ENCODE data around the gene KRT4.

Gene KRT4

DNA sequence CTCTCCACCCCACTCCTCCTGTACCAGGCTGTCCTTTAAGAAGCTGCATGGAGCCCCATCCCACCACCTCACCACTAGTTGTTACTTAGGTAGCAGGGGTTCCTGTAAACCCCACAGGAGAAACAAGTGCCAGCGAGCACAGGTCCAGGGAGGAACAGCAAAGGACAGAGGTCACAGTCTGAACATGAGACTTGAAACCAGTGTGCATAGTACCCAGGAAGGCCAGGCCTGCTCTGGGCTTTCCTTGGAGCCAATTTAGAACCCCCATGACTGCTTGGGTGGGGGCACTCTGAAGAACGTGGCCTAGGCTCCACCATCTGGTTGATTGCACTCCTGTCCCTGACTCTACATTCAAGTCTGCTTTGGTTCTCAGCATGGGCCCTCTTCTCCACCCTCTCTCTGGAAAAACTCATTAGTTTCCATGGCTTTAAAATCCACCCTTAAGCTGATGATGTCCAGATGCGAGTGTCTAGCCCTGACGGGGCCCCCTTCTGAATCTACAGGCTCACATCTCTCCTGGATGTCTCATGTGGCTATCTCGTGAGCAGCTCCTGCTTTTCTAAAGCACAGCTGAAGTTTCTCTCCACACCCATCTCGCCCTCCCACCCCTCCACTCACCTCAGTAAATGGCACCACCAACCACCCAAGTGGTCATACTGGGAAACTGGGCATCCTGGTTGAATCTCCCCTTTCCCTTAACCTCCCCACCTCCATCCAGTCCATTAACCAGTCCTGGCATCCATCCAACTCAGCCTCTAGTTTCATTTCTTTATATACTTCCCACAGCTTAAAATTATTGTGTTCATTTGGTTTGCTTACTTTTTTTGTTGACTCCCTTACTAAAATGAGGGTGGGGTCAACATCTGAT lies 26.4 kb downstream of the KRT4 start:
- Histone ChIP-seq H3F3A (ENCODE audit: control insufficient read depth, insufficient read depth) (no peaks in the 10 kb centered on the region), H3K27me3 (ENCODE audit: control insufficient read depth, low read length) (peaks cover 6% of the 10 kb centered on the region; the same call in 1 of the 2 replicates), H3K4me1 (ENCODE audit: control insufficient read depth, low read length) (no peaks in the 10 kb centered on the region), H3K9me2 (replicated peaks; ENCODE audit: control insufficient read depth, low read length) (no peaks in the 10 kb centered on the region), H3K36me3 (ENCODE audit: control insufficient read depth, low read length) (no peaks in the 10 kb centered on the region), H4K20me1 (ENCODE audit: control insufficient read depth, insufficient read depth, low read depth, low read length) (no peaks in the 10 kb centered on the region), H3K79me2 (ENCODE audit: control insufficient read depth, low read length) (no peaks in the 10 kb centered on the region), H3K4me2 (ENCODE audit: low read length) (no peak overlapping the region), H3K27ac (ENCODE audit: low read depth, low read length) (no peak overlapping the region), H3K4me3 (ENCODE audit: low read length) (no peak overlapping the region), H3K9me3 (ENCODE audit: control insufficient read depth, insufficient read depth, low read length) (no peaks in the 10 kb centered on the region)
- TF ChIP-seq, protein P1, sequence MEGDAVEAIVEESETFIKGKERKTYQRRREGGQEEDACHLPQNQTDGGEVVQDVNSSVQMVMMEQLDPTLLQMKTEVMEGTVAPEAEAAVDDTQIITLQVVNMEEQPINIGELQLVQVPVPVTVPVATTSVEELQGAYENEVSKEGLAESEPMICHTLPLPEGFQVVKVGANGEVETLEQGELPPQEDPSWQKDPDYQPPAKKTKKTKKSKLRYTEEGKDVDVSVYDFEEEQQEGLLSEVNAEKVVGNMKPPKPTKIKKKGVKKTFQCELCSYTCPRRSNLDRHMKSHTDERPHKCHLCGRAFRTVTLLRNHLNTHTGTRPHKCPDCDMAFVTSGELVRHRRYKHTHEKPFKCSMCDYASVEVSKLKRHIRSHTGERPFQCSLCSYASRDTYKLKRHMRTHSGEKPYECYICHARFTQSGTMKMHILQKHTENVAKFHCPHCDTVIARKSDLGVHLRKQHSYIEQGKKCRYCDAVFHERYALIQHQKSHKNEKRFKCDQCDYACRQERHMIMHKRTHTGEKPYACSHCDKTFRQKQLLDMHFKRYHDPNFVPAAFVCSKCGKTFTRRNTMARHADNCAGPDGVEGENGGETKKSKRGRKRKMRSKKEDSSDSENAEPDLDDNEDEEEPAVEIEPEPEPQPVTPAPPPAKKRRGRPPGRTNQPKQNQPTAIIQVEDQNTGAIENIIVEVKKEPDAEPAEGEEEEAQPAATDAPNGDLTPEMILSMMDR (IDR thresholded peaks at IDR 0.05; ENCODE audit: low read depth, low read length, poor library complexity, severe bottlenecking) = no peak
- TF ChIP-seq EZH2phosphoT487 (IDR thresholded peaks at IDR 0.05; ENCODE audit: borderline replicate concordance, low read length) = no peak

DNA sequence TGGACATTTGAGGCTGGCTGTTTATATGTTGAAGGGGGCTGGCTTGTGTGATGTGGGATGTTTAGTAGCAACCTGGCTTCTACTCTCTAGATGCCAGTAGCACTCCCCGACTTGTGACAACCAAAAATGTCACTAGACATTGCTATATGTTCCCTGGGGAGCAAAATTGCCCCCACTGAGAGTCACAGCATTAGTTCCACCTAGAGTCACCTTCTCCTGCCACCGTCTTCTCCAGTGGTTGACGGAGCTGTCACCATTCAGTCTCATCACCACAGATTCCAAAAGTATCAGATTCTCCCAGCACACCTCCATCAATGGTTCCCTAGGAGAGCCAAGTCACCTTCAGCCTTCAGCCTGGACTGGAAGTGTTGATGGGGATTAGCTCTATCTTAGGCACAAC lies 29.0 kb downstream of the KRT4 start:
- TF ChIP-seq EZH2phosphoT487 (IDR thresholded peaks at IDR 0.05; ENCODE audit: borderline replicate concordance, low read length) = no peak
- TF ChIP-seq, protein P1 (IDR thresholded peaks at IDR 0.05; ENCODE audit: low read depth, low read length, poor library complexity, severe bottlenecking) = no peak
- Histone ChIP-seq H4K20me1 (ENCODE audit: control insufficient read depth, insufficient read depth, low read depth, low read length) (no peaks in the 10 kb centered on the region), H3K79me2 (ENCODE audit: control insufficient read depth, low read length) (no peaks in the 10 kb centered on the region), H3K4me1 (ENCODE audit: control insufficient read depth, low read length) (no peaks in the 10 kb centered on the region), H3K27ac (ENCODE audit: low read depth, low read length) (no peak overlapping the region), H3K4me3 (ENCODE audit: low read length) (no peak overlapping the region), H3K36me3 (ENCODE audit: control insufficient read depth, low read length) (no peaks in the 10 kb centered on the region), H3K9me2 (replicated peaks; ENCODE audit: control insufficient read depth, low read length) (no peaks in the 10 kb centered on the region), H3K4me2 (ENCODE audit: low read length) (no peak overlapping the region), H3K9me3 (ENCODE audit: control insufficient read depth, insufficient read depth, low read length) (no peaks in the 10 kb centered on the region), H3K27me3 (ENCODE audit: control insufficient read depth, low read length) (peaks cover 6% of the 10 kb centered on the region; the same call in 1 of the 2 replicates), H3F3A (ENCODE audit: control insufficient read depth, insufficient read depth) (no peaks in the 10 kb centered on the region)

DNA sequence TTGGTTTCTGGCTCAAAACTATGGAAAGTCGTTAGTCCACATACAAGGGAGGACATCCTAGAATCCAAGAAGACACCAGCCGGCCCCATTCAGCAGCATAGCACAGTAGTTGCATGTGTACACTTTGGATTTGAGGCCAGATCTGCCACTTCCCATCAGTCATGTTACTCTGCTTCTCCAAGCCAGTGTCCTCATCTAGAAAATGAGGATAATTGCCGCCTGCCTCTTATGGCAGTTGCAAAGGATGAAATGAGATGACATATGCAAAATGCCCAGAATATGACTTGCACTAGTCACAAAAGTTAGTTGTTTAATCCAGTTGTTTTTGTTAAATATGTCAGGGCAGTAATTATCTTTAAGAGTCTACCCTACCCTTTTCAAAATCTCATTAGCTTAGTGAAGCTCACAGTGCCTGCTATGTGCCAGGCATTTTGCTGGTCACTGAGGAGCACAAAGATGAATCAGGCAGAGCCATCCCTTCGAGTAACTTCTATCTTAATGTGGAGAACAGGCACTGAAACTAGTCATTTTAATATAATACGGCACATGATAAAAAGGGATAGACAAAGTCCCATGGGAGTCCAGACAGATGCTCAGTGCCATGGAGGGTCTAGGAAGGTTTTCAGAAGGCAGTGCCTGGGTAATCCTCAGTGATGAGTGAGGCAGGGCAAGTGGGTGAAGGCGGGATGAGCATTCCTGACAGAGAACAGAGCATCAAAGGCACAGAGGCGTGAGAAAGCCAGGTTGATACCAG lies 30.2 kb downstream of the KRT4 start:
- TF ChIP-seq EZH2phosphoT487 (IDR thresholded peaks at IDR 0.05; ENCODE audit: borderline replicate concordance, low read length) = no peak
- TF ChIP-seq, protein P1 (IDR thresholded peaks at IDR 0.05; ENCODE audit: low read depth, low read length, poor library complexity, severe bottlenecking) = no peak

More for the DNA sequence above, 30.2 kb downstream of the KRT4 start:
- H3K79me2 ChIP-seq (ENCODE audit: control insufficient read depth, low read length) = no peaks in the 10 kb centered on the region
- no peaks in the 10 kb centered on the region for H3K36me3 ChIP-seq (ENCODE audit: control insufficient read depth, low read length)
- peaks cover 8% of the 10 kb centered on the region for H3K27me3 ChIP-seq (ENCODE audit: control insufficient read depth, low read length)
- no peak overlapping the region for H3K4me3 ChIP-seq (ENCODE audit: low read length)
- H3K4me2 ChIP-seq (ENCODE audit: low read length) = no peak overlapping the region
- H3K9me2 ChIP-seq (replicated peaks; ENCODE audit: control insufficient read depth, low read length) = no peaks in the 10 kb centered on the region
- no peaks in the 10 kb centered on the region for H3K9me3 ChIP-seq (ENCODE audit: control insufficient read depth, insufficient read depth, low read length)
- no peaks in the 10 kb centered on the region for H3F3A ChIP-seq (ENCODE audit: control insufficient read depth, insufficient read depth)
- H3K4me1 ChIP-seq (ENCODE audit: control insufficient read depth, low read length) = no peaks in the 10 kb centered on the region
- no peaks in the 10 kb centered on the region for H4K20me1 ChIP-seq (ENCODE audit: control insufficient read depth, insufficient read depth, low read depth, low read length)
- H3K27ac ChIP-seq (ENCODE audit: low read depth, low read length) = no peak overlapping the region
